ENCODE results near the gene FBXL7. TPM values are rescaled to one million over a fixed set of nuclear protein-coding genes. Genes with fewer than 3 reads are reported as not detected.

FBXL7 gene
- total and polyA plus RNA-seq, 2 donors (not counting 1 experiment from before 2014, with no cell fraction given): not detected

- Histone ChIP-seq H3K27me3 (replicated peaks in 1 of 4; ENCODE audit: control extremely low read depth in 1 of 4, control insufficient read depth in 3 of 4, insufficient read depth in 4 of 4, low read length in 3 of 4) (no peaks in the 10 kb centered on the region), H3K4me1 (ENCODE audit: control insufficient read depth in 2 of 2, insufficient read depth in 2 of 2, low read length in 2 of 2) (no peaks in the 10 kb centered on the region), H3K9me3 (ENCODE audit: control extremely low read depth in 1 of 3, control insufficient read depth in 2 of 3, insufficient read depth in 1 of 3, low read length in 2 of 3) (peaks cover 0 to 5% (median 0%) of the 10 kb centered on the region in 3 donors), H3K27ac (ENCODE audit: low read length in 2 of 2) (no peak overlapping the region), H3K9ac (ENCODE audit: low read length) (no peak overlapping the region), H4K20me1 (ENCODE audit: control insufficient read depth, insufficient read depth, low read length, poor library complexity, severe bottlenecking) (no peaks in the 10 kb centered on the region), H2AFZ (ENCODE audit: insufficient read depth, low read depth, low read length, poor library complexity, severe bottlenecking) (no peak overlapping the region), H3K36me3 (replicated peaks in 1 of 2; ENCODE audit: control extremely low read depth in 1 of 2, control insufficient read depth in 1 of 2, extremely low read depth in 1 of 2, insufficient read depth in 2 of 2, low read length in 1 of 2) (no peaks in the 10 kb centered on the region), H3K79me2 (ENCODE audit: control insufficient read depth, insufficient read depth, low read length) (no peaks in the 10 kb centered on the region), H3K4me2 (replicated peaks; ENCODE audit: low read depth, low read length, poor library complexity, severe bottlenecking) (no peak overlapping the region), H3K4me3 (ENCODE audit: control extremely low read depth in 1 of 5, extremely low read depth in 1 of 5, insufficient read depth in 1 of 5, low read depth in 2 of 5, low read length in 4 of 5) (no peak overlapping the region)
- Mint-ChIP-seq H3K4me3 (no peak overlapping the region), H3K27ac (no peak overlapping the region), H3K27me3 (no peaks in the 10 kb centered on the region), H3K4me1 (no peaks in the 10 kb centered on the region), H3K9me3 (ENCODE audit: insufficient read depth) (peaks cover 2% of the 10 kb centered on the region)
- ChIA-PET CTCF (no interaction called here), POLR2A (no interaction called here)
- ATAC-seq (ENCODE audit: low read depth): no peak
- intact Hi-C loops (cut with micrococcal nuclease): no loop called here
- no peak for DNase-seq
- TF ChIP-seq EZH2 (IDR thresholded peaks at IDR 0.05; ENCODE audit: borderline replicate concordance, insufficient read depth, low read depth, low read length, poor library complexity, severe bottlenecking): no peak
- TF ChIP-seq, protein P1, sequence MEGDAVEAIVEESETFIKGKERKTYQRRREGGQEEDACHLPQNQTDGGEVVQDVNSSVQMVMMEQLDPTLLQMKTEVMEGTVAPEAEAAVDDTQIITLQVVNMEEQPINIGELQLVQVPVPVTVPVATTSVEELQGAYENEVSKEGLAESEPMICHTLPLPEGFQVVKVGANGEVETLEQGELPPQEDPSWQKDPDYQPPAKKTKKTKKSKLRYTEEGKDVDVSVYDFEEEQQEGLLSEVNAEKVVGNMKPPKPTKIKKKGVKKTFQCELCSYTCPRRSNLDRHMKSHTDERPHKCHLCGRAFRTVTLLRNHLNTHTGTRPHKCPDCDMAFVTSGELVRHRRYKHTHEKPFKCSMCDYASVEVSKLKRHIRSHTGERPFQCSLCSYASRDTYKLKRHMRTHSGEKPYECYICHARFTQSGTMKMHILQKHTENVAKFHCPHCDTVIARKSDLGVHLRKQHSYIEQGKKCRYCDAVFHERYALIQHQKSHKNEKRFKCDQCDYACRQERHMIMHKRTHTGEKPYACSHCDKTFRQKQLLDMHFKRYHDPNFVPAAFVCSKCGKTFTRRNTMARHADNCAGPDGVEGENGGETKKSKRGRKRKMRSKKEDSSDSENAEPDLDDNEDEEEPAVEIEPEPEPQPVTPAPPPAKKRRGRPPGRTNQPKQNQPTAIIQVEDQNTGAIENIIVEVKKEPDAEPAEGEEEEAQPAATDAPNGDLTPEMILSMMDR (IDR thresholded peaks at IDR 0.05): no peak
- 100% methylated on average over 3 of the region's 10 CpGs for WGBS (ENCODE audit: insufficient coverage)
These were observed 252.8 kb downstream of the FBXL7 start for GRCh38 chr5:15752663-15753285.

DNA sequence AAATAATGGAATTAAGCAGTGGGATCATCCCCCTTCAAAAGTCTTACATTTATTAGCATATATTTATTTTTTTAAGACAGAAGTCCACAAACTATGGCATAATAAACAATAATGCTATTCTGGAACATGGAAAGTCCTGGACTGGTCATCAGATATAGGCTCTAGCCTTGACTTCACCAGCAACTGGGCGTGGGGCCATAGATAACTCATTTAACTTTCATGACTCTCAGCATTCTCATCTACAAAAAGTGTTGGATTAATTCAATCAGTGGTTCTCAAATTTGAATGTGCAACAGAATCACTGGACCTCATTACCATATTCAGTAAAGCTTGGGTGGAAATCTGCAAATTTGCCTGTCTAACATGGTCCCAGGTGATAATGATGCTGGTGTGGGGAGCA, 253.8 kb downstream of the FBXL7 start:
- POLR2A ChIA-PET: no interaction called here
- ATAC-seq (ENCODE audit: low read depth): no peak
- no peak overlapping the region for H3K27ac ChIP-seq (ENCODE audit: low read length in 2 of 2)

More for the DNA sequence above, 253.8 kb downstream of the FBXL7 start:
- Histone ChIP-seq H3K27me3 (replicated peaks in 1 of 4; ENCODE audit: control extremely low read depth in 1 of 4, control insufficient read depth in 3 of 4, insufficient read depth in 4 of 4, low read length in 3 of 4) (no peaks in the 10 kb centered on the region), H3K79me2 (ENCODE audit: control insufficient read depth, insufficient read depth, low read length) (no peaks in the 10 kb centered on the region), H3K4me2 (replicated peaks; ENCODE audit: low read depth, low read length, poor library complexity, severe bottlenecking) (no peak overlapping the region), H3K4me1 (ENCODE audit: control insufficient read depth in 2 of 2, insufficient read depth in 2 of 2, low read length in 2 of 2) (no peaks in the 10 kb centered on the region), H2AFZ (ENCODE audit: insufficient read depth, low read depth, low read length, poor library complexity, severe bottlenecking) (no peak overlapping the region), H3K4me3 (ENCODE audit: control extremely low read depth in 1 of 5, extremely low read depth in 1 of 5, insufficient read depth in 1 of 5, low read depth in 2 of 5, low read length in 4 of 5) (no peak overlapping the region), H3K36me3 (replicated peaks in 1 of 2; ENCODE audit: control extremely low read depth in 1 of 2, control insufficient read depth in 1 of 2, extremely low read depth in 1 of 2, insufficient read depth in 2 of 2, low read length in 1 of 2) (no peaks in the 10 kb centered on the region), H3K9ac (ENCODE audit: low read length) (no peak overlapping the region), H4K20me1 (ENCODE audit: control insufficient read depth, insufficient read depth, low read length, poor library complexity, severe bottlenecking) (no peaks in the 10 kb centered on the region), H3K9me3 (ENCODE audit: control extremely low read depth in 1 of 3, control insufficient read depth in 2 of 3, insufficient read depth in 1 of 3, low read length in 2 of 3) (peaks cover 0 to 5% (median 0%) of the 10 kb centered on the region in 3 donors)
- Mint-ChIP-seq H3K4me1 (no peaks in the 10 kb centered on the region), H3K4me3 (no peak overlapping the region), H3K9me3 (ENCODE audit: insufficient read depth) (peaks cover 2% of the 10 kb centered on the region), H3K27me3 (no peaks in the 10 kb centered on the region), H3K27ac (no peak overlapping the region)
- intact Hi-C loops (cut with micrococcal nuclease): no loop called here
- CTCF ChIA-PET: no interaction called here
- WGBS (ENCODE audit: insufficient coverage): no CpG with 5 or more reads among the region's 1 CpG
- no peak for DNase-seq
- no peak for TF ChIP-seq EZH2 (IDR thresholded peaks at IDR 0.05; ENCODE audit: borderline replicate concordance, insufficient read depth, low read depth, low read length, poor library complexity, severe bottlenecking)
- TF ChIP-seq, protein P1 (IDR thresholded peaks at IDR 0.05): no peak

All from B cell (primary cell).